Fibroblast of the aortic adventitia (primary cell): ENCODE data around the gene NCK2. TPM values are rescaled to one million over a fixed set of nuclear protein-coding genes. Genes with fewer than 3 reads are reported as not detected.

Source experiments
- DNase-seq: peaks from one replicate; pipeline ENCODE4 v3.0.0-alpha.2; 2010; ENCODE audit warnings: low read depth
- H3K4me3 ChIP-seq: 2 replicates; pipeline ENCODE4 v1.5.1; 2011; ENCODE audit warnings: low read depth, mild to moderate bottlenecking, control low read depth, low read length, moderate library complexity
- total RNA-seq: library from RNA; depleted of rRNA; stranded (reverse); fragments of >200 nt; gene quantifications from 2 replicates; pipeline ENCODE4 v1.2.3, GENCODE V29; 2012; ENCODE audit warnings: low replicate concordance
- TF ChIP-seq, protein P1 (sequence below): IDR thresholded peaks from 2 replicates; pipeline ENCODE4 v1.5.1; 2011; ENCODE audit warnings: mild to moderate bottlenecking, low read length, control low read depth, inconsistent platforms; ENCODE audit not compliant: insufficient read depth

NCK2 gene
- total RNA-seq, 1 donor = 9.4 TPM

DNA sequence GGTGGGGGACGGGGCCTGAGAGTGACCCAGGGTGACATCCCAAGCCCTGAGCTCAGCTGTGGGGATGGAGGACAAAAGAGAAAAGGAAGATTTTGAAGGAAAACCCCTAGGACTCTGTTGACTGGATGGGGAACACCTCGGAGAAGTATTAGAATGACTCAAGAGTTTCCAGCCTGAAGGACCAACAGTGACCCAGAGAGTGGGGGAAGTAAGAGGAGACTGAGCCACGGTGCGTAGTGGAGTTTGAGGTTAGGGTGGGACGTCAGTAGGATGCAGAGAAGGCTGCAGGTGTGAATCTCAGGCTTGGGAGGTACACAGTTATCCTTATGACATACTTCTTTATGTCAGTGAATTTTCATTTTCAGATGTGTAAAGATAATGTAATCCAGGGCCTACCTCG is 119.5 kb downstream of the NCK2 start:
- TF ChIP-seq, protein P1, sequence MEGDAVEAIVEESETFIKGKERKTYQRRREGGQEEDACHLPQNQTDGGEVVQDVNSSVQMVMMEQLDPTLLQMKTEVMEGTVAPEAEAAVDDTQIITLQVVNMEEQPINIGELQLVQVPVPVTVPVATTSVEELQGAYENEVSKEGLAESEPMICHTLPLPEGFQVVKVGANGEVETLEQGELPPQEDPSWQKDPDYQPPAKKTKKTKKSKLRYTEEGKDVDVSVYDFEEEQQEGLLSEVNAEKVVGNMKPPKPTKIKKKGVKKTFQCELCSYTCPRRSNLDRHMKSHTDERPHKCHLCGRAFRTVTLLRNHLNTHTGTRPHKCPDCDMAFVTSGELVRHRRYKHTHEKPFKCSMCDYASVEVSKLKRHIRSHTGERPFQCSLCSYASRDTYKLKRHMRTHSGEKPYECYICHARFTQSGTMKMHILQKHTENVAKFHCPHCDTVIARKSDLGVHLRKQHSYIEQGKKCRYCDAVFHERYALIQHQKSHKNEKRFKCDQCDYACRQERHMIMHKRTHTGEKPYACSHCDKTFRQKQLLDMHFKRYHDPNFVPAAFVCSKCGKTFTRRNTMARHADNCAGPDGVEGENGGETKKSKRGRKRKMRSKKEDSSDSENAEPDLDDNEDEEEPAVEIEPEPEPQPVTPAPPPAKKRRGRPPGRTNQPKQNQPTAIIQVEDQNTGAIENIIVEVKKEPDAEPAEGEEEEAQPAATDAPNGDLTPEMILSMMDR = no peak
- no peak overlapping the region for H3K4me3 ChIP-seq
- DNase-seq = no peak

DNA sequence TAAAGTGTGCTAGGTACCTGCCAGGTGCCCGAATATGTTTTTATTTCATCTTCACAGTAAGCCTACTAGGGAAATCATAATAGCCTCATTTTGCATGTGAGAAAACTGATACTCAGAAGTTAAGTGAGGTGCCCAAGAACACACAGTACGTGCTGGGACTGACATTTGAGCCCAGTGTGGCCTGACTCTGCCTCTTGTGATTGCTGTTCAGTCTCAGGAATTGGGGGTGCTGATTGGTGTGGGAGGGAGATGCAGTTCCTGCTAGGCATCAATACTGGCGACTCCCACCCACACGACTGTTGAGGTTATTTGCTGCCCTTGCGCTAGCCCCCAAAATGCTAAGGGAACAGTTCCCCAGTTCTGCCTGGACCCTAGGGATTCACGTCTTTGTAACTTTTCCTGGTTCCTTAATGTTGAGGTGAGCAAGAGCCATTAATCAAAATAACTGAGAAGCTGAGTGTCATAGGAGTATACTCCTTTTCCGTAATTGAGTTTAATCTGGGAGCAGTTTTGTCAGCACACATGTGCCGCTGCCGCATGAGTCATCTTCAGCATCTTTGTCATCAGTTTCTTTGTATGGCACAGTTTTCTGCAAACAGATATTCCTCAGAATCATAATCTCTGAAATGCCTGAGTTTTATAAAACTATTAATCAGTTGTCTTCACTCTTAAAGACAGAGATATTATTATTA is 120.7 kb downstream of the NCK2 start:
- no peak overlapping the region for H3K4me3 ChIP-seq
- no peak for DNase-seq
- TF ChIP-seq, protein P1 = no peak

DNA sequence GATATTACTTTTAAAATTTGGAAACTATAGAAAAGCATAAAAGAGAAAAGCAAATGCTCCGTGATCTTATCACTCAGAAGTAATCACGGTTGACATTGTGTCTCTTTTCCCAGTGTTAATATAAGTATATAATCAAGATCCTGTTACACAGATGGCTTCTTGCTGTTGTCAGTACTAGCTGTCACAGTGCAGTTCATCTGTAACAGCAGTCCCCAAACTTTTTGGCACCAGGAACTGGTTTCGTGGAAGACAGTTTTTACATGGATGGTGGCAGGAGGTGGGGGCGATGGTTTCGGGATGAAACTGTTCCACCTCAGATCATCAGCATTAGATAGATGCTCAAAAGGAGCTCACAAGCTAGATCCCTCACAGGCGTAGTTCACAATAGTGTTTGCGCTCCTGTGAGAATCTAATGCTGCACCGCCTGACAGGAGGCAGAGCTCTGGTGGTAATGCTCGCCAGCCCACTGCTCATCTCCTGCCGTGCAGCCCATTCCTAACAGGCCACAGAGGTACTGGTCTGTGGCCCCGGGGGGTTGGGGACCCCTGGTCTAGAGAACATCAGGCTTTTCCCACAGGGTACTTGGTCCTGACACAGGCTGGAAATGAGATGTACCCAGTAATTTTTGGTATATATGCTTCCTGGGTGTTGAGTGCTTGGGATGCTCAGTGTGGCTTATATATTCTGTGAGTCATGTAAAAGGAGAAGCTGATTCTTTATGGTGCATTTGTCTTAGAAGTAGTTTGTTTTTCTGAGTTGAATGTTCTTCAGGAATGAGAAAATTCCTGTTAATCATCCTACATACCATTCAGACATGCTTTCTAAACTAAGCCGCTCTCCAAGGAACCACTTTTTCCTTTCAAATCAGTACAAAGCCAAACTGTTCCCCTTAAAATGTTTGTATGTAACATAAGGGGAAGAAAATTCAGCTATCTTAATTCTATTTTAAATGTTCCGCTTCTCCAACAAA is 121.8 kb downstream of the NCK2 start:
- H3K4me3 ChIP-seq = no peak overlapping the region
- DNase-seq = peak; percentile 40
- TF ChIP-seq, protein P1 = no peak

DNA sequence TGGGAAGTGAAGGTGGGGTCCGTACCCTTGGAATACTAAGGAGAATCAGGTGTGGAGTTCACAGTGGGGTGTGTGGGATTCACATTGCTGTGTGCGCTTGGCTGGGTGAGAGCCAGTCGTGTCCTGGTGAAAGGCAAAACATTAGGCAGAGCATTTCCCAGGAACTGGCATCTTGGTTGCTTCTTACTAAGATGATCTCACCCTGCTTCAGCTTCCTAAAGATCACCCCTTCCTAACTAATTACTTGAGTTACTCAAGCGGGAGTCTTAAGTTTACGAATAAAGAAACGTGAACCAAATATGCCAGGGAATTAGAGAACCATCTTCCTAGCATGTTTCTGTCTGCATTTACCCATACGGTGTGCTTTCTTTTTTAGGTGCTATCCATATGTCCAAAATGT is 122.9 kb downstream of the NCK2 start:
- no peak for DNase-seq
- TF ChIP-seq, protein P1 = no peak

DNA sequence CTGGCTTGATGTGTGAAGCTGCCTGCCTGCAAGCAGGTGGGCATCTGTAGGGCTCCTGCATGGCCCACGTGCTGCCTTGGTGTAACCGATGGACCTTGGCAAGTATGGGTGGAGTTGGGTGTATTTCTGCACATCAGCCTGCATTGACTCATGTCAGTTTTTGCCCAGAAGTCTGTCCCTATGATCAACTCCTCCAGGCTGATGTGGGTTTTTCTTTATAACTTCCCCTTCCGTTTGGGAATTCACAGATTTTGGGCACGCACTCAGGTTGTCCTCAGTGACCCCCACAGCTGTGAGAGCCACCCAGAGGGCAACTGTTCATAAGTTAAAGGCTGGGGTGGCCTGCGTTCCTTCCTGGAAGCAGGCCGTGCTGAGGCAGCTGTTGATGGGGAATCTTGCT is 123.3 kb downstream of the NCK2 start:
- H3K4me3 ChIP-seq = no peak overlapping the region
- DNase-seq = no peak
- TF ChIP-seq, protein P1 = no peak

More for the DNA sequence above, 122.9 kb downstream of the NCK2 start:
- no peak overlapping the region for H3K4me3 ChIP-seq

DNA sequence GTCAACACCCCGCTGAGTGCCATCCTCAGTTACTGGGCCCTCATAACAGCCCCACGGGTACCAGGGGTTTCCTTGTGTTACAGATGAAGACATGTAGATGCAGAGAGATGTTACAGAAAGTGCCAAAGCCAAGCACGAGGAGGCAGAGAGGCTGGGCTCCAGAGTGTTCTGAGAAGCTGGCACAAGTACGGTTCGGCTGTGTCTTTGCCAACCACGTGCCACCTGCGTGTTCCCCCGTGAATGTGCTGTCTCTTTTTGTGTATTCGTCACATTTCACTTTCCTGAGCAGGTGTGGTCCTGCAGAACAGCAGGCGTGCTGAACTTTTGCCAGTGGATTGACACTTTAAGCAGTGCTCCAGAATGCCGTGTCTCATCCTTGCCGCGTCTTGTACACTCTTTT is 124.6 kb downstream of the NCK2 start:
- H3K4me3 ChIP-seq = no peak overlapping the region
- no peak for DNase-seq
- TF ChIP-seq, protein P1 = no peak
